HG02571 (cell line): ENCODE measurements around the gene BTBD9.
"Not testable (repeated sequence)": the region's sequence is repeated elsewhere in the genome, so short reads cannot be mapped to it uniquely, and the experiment has no call there.

Experiments used
- ATAC-seq: cut with Tn5 transposase; IDR thresholded peaks from one replicate; pipeline ENCODE4 v1.9.1; 2021; ENCODE audit warnings: mild to moderate bottlenecking, moderate library complexity; ENCODE audit not compliant: unreplicated experiment

The BTBD9 gene

DNA sequence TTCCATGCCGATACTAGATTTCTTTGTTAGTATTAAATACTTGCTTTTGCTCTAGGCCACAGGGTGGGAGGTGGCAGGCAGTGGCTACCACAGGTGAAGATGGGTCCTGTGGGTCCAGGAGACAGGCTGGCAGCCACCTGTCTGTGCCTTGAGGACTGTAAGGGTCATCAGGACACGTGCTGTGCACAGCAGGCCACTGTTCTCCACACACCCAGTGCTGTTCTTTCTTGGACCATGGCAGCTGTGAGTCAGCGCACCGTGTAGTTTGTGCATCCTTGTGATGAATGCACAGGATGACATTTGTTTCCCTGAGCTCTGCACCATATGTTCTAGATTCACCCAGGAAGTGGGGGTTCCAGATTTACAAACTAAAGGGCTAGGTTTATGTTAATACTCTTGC, 503.2 kb downstream of the BTBD9 start:
- ATAC-seq = no peak

- no peak for ATAC-seq
These were observed 505.0 kb downstream of the BTBD9 start for GRCh38 chr6:38134704-38135088.

DNA sequence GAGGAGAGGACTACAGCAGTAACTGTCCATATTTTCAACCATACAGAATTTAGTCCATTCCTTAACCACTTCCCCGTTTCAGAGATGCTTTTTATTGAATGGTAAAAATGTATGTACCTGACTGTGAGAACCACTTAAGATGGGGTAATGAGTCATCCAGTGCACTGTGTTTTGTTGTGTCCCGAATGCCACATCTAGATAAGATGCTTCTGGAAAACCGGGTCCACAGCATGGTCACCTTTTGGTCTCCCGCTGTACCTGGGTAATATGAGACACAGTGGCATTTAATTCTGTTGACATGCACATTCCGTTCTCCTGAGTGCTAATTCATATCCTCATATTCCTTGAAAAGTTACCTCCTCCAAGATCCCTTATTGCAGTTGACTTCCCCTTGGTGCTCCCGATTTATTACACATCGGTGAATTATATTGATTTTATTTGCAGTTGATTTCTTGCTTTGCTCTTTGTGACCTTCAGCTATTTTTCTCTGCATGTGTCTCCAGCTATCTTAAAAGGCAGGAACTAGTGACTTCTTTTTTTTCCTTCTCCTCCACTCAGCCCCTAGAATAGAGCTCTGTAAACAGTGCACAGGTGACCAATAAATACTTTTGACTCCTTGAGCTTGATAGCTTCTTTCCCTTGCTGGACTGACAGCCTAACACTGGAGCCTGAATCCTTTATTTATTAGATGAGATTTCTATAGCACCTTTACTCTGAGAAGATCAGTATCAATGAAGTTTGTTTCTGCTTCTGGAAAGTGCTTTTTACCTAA, 505.6 kb downstream of the BTBD9 start:
- no peak for ATAC-seq

DNA sequence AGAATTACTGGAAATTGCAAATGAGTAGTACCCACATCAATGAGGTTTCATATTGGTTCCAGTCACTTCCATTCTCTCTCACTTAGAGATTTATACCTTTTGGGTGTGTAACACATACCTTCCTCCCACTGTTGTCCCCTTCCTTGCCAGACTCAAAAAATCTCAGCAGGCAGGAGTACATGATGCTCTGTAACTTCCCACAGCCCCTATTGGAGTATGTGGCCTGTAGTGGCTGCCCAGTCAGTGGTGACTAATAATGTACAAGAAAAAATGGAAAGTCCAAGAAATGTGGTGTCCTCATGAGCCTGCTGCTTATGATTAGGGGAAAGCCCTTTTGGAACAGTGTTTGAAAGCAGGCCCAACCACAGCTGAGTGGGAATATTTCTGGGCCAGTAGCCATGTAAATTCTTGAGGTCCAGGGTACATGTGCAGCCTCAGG, 508.2 kb downstream of the BTBD9 start:
- ATAC-seq = no peak

DNA sequence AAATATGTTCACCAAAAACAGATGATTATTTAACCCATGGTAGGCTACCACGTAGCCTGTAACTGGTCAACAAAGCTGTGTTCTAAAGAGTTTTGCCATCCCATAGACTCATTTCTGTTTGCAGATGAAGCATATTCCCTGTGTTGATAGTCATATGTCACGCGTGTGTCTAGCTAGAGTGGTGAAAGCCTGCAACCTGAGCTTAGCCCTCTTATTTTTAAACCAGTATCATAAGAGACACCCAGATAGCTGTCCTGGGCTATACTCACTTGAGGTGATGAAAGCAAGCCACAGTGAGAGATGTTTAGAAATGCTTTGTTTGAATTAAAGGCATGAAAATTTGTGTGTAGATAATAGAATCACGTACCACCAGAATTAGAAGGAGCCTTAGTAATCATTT, 512.4 kb downstream of the BTBD9 start:
- ATAC-seq = no peak

- ATAC-seq = not testable (repeated sequence)
These were observed 515.4 kb downstream of the BTBD9 start for GRCh38 chr6:38124224-38124926.

GRCh38 chr6:38119516-38119915, 520.2 kb downstream of the BTBD9 start:
- ATAC-seq = no peak

DNA sequence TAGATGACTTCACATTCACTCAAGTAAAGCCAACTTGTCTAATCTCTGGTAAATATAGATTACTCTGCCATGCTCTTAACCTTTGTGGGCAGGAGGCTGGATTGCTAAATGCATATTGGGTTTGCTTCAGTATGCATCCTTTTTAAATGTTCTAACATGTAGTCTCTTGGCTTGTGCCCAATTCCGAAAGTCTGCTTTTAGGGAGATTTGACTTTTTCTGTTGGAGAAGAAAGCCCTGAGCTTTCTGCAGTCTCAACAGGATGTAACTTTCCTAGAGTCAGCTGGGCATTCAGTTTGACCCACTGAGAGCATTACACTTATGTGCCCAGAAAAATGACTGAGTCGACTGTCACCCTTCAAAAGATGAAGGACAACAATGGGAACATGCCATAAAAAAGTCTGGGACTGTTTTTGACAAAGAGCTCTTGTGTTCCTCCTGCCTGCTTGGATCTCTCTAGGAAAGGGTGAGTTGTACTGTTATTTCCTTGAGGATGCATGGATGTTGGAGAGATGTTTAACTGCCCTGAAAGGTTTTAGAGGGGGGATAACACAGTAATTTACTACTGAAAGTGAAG, 520.9 kb downstream of the BTBD9 start:
- ATAC-seq = no peak
